HCT116 (cell line): ENCODE results near the gene PIAS2. TPM values are rescaled to one million over a fixed set of nuclear protein-coding genes. Genes with fewer than 3 reads are reported as not detected.

Experiments used
- ATAC-seq: fragments of 200-7000 bp; cut with Tn5 transposase; 2 replicates; pipeline ENCODE4 v1.9.1; 2020; ENCODE audit warnings: mild to moderate bottlenecking, moderate library complexity
- BruUV-seq: library from RNA; stranded (reverse); fragments of 400-500 nt; replicated peaks from 2 replicates; lab custom pipeline; 2021; lab: Mats Ljungman, UMichigan
- CTCF ChIA-PET: fragments of 300-600 bp; sonication (Branson Sonifier 250); formaldehyde crosslinking; loops from one replicate; lab custom pipeline; 2021; ENCODE audit warnings: antibody characterized with exemption; lab: Charles Lee
- POLR2A ChIA-PET: fragments of 300-600, 350-600 bp; sonication (Branson Sonifier 250); formaldehyde crosslinking; loops from one replicate; lab custom pipeline; 2021; ENCODE audit warnings: antibody characterized with exemption; lab: Charles Lee
- RAD21 ChIA-PET, 2 experiments: fragments of 300-600 bp; sonication (Branson Sonifier 250); formaldehyde crosslinking; loops; one replicate each; lab custom pipeline; 2023; ENCODE audit warnings: low total read pairs in 2 of 2; ENCODE audit not compliant: uncharacterized antibody in 2 of 2, unreplicated experiment in 2 of 2, low non-redundant PET in 1 of 2; lab: Charles Lee
- DNase-seq: peaks from one replicate; pipeline ENCODE4 v3.0.0-alpha.2; 2010; ENCODE audit warnings: low read depth, low spot score
- H2AFZ ChIP-seq: fragments of 200-600 bp; shearing (Covaris generic), sonication (generic); 2 replicates; pipeline ENCODE4 v1.6.1; 2017; ENCODE audit warnings: low read depth, mixed run types, mixed read lengths, antibody characterized with exemption, low read length; ENCODE audit not compliant: poor library complexity, severe bottlenecking
- H3K27ac ChIP-seq: 2 replicates; pipeline ENCODE4 v1.5.1; 2012; ENCODE audit warnings: low read depth, low read length
- H3K27me3 ChIP-seq: fragments of 200-600 bp; sonication (generic); 2 replicates; pipeline ENCODE4 v1.6.1; 2016; ENCODE audit warnings: mixed run types, low read length, mixed read lengths; ENCODE audit not compliant: insufficient read depth
- H3K36me3 ChIP-seq, 2 experiments: fragments of 200-500 bp in 1 of 2; fragments of 200-600 bp in 1 of 2; sonication (Bioruptor generic) in 1 of 2; sonication (generic) in 1 of 2; 2 replicates each; pipeline versions ENCODE4 v1.5.1 to v1.6.1; 2014 to 2016; ENCODE audit warnings: low read length in 2 of 2, inconsistent platforms in 1 of 2, mixed read lengths in 1 of 2, mixed run types in 1 of 2; ENCODE audit not compliant: insufficient read depth in 2 of 2, control insufficient read depth in 1 of 2
- H3K4me1 ChIP-seq, 2 experiments: fragments of 200-600 bp in 1 of 2; sonication (generic) in 1 of 2; 2 replicates each; pipeline versions ENCODE4 v1.5.1 to v1.6.1; 2012 to 2017; ENCODE audit warnings: low read length in 2 of 2, inconsistent platforms in 1 of 2, mild to moderate bottlenecking in 1 of 2, mixed read lengths in 1 of 2, mixed run types in 1 of 2, moderate library complexity in 1 of 2; ENCODE audit not compliant: insufficient read depth in 2 of 2, control insufficient read depth in 1 of 2
- H3K4me2 ChIP-seq: fragments of 200-600 bp; sonication (generic); 2 replicates; pipeline ENCODE4 v1.6.1; 2017; ENCODE audit warnings: mixed run types, low read length, mixed read lengths
- H3K4me3 ChIP-seq, 2 experiments: fragments of 200-600 bp in 1 of 2; sonication (generic) in 1 of 2; replicated peaks in 1 of 2; 2 replicates each; pipeline ENCODE4 v1.5.1; 2011 to 2016; ENCODE audit warnings: low read length in 2 of 2, control low read depth in 1 of 2, low read depth in 1 of 2, mild to moderate bottlenecking in 1 of 2, mixed read lengths in 1 of 2, mixed run types in 1 of 2
- H3K79me2 ChIP-seq: fragments of 200-600 bp; sonication (generic); 2 replicates; pipeline ENCODE4 v1.6.1; 2017; ENCODE audit warnings: mild to moderate bottlenecking, mixed run types, low read length, moderate library complexity, mixed read lengths; ENCODE audit not compliant: insufficient read depth
- H3K9ac ChIP-seq: fragments of 200-600 bp; sonication (generic); 2 replicates; pipeline ENCODE4 v1.6.1; 2016; ENCODE audit warnings: low read length, mixed read lengths
- H3K9me2 ChIP-seq: fragments of 200-600 bp; sonication (generic), shearing (Covaris generic); 2 replicates; pipeline ENCODE4 v1.6.1; 2017; ENCODE audit warnings: mixed run types, mild to moderate bottlenecking, moderate library complexity; ENCODE audit not compliant: insufficient read depth
- H3K9me3 ChIP-seq, 2 experiments: fragments of 200-500 bp in 1 of 2; fragments of 200-600 bp in 1 of 2; sonication (Bioruptor generic) in 1 of 2; sonication (generic) in 1 of 2; 2 replicates each; pipeline ENCODE4 v1.6.1; 2014 to 2017; ENCODE audit warnings: low read length in 2 of 2, mixed read lengths in 2 of 2, inconsistent platforms in 1 of 2, low read depth in 1 of 2, mild to moderate bottlenecking in 1 of 2, mixed run types in 1 of 2, moderate library complexity in 1 of 2; ENCODE audit not compliant: control insufficient read depth in 1 of 2, insufficient read depth in 1 of 2
- H4K20me1 ChIP-seq: fragments of 200-600 bp; sonication (generic), shearing (Covaris generic); 2 replicates; pipeline ENCODE4 v1.6.1; 2017; ENCODE audit warnings: mixed run types, mild to moderate bottlenecking, moderate library complexity; ENCODE audit not compliant: insufficient read depth
- CEBPB ChIP-seq: IDR thresholded peaks from 2 replicates; pipeline ENCODE4 v1.6.1; 2012; ENCODE audit warnings: low read depth
- EGR1 ChIP-seq: IDR thresholded peaks from 2 replicates; pipeline ENCODE4 v1.6.1; 2012; ENCODE audit warnings: low read depth
- ELF1 ChIP-seq: IDR thresholded peaks from 2 replicates; pipeline ENCODE4 v1.6.1; 2012; ENCODE audit warnings: low read depth, borderline replicate concordance
- EZH2 ChIP-seq: fragments of 200-600 bp; sonication (generic); IDR thresholded peaks from 2 replicates; pipeline ENCODE4 v1.6.1; 2017; ENCODE audit warnings: antibody characterized with exemption, mixed run types
- EZH2phosphoT487 ChIP-seq: fragments of 200-600 bp; IDR thresholded peaks from 2 replicates; pipeline ENCODE4 v1.6.1; 2018; ENCODE audit warnings: antibody characterized with exemption, borderline replicate concordance
- JUND ChIP-seq: IDR thresholded peaks from 2 replicates; pipeline ENCODE4 v1.6.1; 2012
- POLR2A ChIP-seq: IDR thresholded peaks from 2 replicates; pipeline ENCODE4 v1.7.0; 2011; ENCODE audit warnings: borderline replicate concordance; ENCODE audit not compliant: insufficient read depth, insufficient read length; ENCODE audit errors: extremely low read depth
- SP1 ChIP-seq: IDR thresholded peaks from 2 replicates; pipeline ENCODE4 v1.6.1; 2012; ENCODE audit warnings: low read depth
- SRF ChIP-seq: IDR thresholded peaks from 2 replicates; pipeline ENCODE4 v1.6.1; 2012; ENCODE audit warnings: low read depth
- ZBTB33 ChIP-seq: IDR thresholded peaks from 2 replicates; pipeline ENCODE4 v1.6.1; 2011; ENCODE audit warnings: mild to moderate bottlenecking, low read length, moderate library complexity; ENCODE audit not compliant: insufficient replicate concordance; ENCODE audit errors: extremely low read depth
- ZNF274 ChIP-seq: fragments of 200-500 bp; sonication (Bioruptor generic); IDR thresholded peaks from 2 replicates; pipeline ENCODE4 v1.6.1; 2014; ENCODE audit warnings: mild to moderate bottlenecking, low read depth, low read length, inconsistent platforms
- intact Hi-C: fragments of 100-400 bp; cut with micrococcal nuclease; formaldehyde crosslinking; loops from 2 replicates; pipeline ENCODE4 v1.10.0; 2022
- total RNA-seq: library from RNA; stranded (reverse); gene quantifications from one replicate; pipeline ENCODE4 v1.2.1, GENCODE V29; 2021; ENCODE audit not compliant: unreplicated experiment
- TF ChIP-seq, protein P1 (sequence below): IDR thresholded peaks from 2 replicates; pipeline ENCODE4 v1.6.1; 2012
- TF ChIP-seq, protein P2 (sequence below): IDR thresholded peaks from 2 replicates; pipeline ENCODE4 v1.6.1; 2012

PIAS2 gene
- total RNA-seq, 1 experiment from 2014 or later = 31.7 TPM

- H3K4me1 ChIP-seq = no peaks in the 10 kb centered on the region
- no peak overlapping the region for H3K9ac ChIP-seq
- ChIA-PET RAD21 (no interaction called here), POLR2A (no interaction called here), CTCF (no interaction called here)
- H3K36me3 ChIP-seq = peaks cover 0 to 8% of the 10 kb centered on the region in 2 experiments; a peak in 2 of 4 replicates
- no TSS peak for BruUV-seq
- no peak overlapping the region for H3K4me3 ChIP-seq
- no peaks in the 10 kb centered on the region for H4K20me1 ChIP-seq
- H2AFZ ChIP-seq = no peak overlapping the region
- peaks cover 6 to 14% of the 10 kb centered on the region in 2 experiments; a peak in 2 of 4 replicates for H3K9me3 ChIP-seq
- no peak for ATAC-seq
- intact Hi-C loops = no loop called here
- DNase-seq = no peak
- no peaks in the 10 kb centered on the region for H3K27me3 ChIP-seq
- peaks cover 78% of the 10 kb centered on the region for H3K79me2 ChIP-seq
- H3K4me2 ChIP-seq = no peak overlapping the region
- H3K27ac ChIP-seq = no peak overlapping the region
- no peaks in the 10 kb centered on the region for H3K9me2 ChIP-seq
- TF ChIP-seq EZH2phosphoT487 (no peak), EZH2 (no peak), CEBPB (no peak), SRF (no peak), EGR1 (no peak), ZNF274 (no peak), SP1 (no peak), JUND (no peak), ELF1 (no peak), POLR2A (no peak), ZBTB33 (no peak)
- TF ChIP-seq, protein P1, sequence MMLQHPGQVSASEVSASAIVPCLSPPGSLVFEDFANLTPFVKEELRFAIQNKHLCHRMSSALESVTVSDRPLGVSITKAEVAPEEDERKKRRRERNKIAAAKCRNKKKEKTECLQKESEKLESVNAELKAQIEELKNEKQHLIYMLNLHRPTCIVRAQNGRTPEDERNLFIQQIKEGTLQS = no peak
- TF ChIP-seq, protein P2, sequence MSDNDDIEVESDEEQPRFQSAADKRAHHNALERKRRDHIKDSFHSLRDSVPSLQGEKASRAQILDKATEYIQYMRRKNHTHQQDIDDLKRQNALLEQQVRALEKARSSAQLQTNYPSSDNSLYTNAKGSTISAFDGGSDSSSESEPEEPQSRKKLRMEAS = no peak
Measured at GRCh38 chr18:46883180-46883579, 34.1 kb downstream of the PIAS2 start.
